NB4 (cell line): Measurements from ENCODE around the gene SIGLEC10.

Experiments
- CTCF ChIP-seq: IDR thresholded peaks from one replicate; pipeline ENCODE4 v1.5.1; 2012; ENCODE audit warnings: low read depth, low read length
- POLR2A ChIP-seq: IDR thresholded peaks from 2 replicates; pipeline ENCODE4 v1.6.1; 2011; ENCODE audit warnings: mild to moderate bottlenecking; ENCODE audit not compliant: insufficient read length; ENCODE audit errors: extremely low read depth

- TF ChIP-seq CTCF (no peak), POLR2A (no peak)
These were observed 17.0 kb upstream of the SIGLEC10 start for GRCh38 chr19:51434456-51434855.
